UCSD-AML1 (cell line): Measurements from ENCODE around the gene CYP2J2.
A peak's percentile ranks its signal among the peaks of the same experiment; 100 is the strongest.
"Not testable (repeated sequence)": the region's sequence is repeated elsewhere in the genome, so short reads cannot be mapped to it uniquely, and the experiment has no call there.

Source experiments
- DNase-seq: peaks from one replicate; lab custom pipeline; 2025; ENCODE audit not compliant: unreplicated experiment; lab: John Stamatoyannopoulos, UW

The CYP2J2 gene

GRCh38 chr1:59919746-59920145, 6.8 kb downstream of the CYP2J2 start:
- DNase-seq: no peak

- DNase-seq: no peak
Observed at GRCh38 chr1:59917785-59918180, 8.8 kb downstream of the CYP2J2 start.

GRCh38 chr1:59917026-59917784, 9.4 kb downstream of the CYP2J2 start:
- DNase-seq: no peak

- no peak for DNase-seq
Observed at GRCh38 chr1:59915516-59915915, 11.1 kb downstream of the CYP2J2 start.

- not testable (repeated sequence) for DNase-seq
Observed at GRCh38 chr1:59914791-59915286, 11.7 kb downstream of the CYP2J2 start.

- DNase-seq: no peak
Observed at GRCh38 chr1:59908682-59909081, 17.9 kb downstream of the CYP2J2 start.

- no peak for DNase-seq
Observed at GRCh38 chr1:59908084-59908483, 18.5 kb downstream of the CYP2J2 start.

- no peak for DNase-seq
Observed at GRCh38 chr1:59906931-59907330, 19.6 kb downstream of the CYP2J2 start.

- no peak for DNase-seq
Observed at GRCh38 chr1:59903141-59903754, 23.3 kb downstream of the CYP2J2 start.

GRCh38 chr1:59901770-59902388, 24.7 kb downstream of the CYP2J2 start:
- no peak for DNase-seq

GRCh38 chr1:59900640-59901039, 25.9 kb downstream of the CYP2J2 start:
- DNase-seq: no peak

GRCh38 chr1:59898927-59899326, 27.6 kb downstream of the CYP2J2 start:
- no peak for DNase-seq

GRCh38 chr1:59897165-59897564, 29.4 kb downstream of the CYP2J2 start:
- no peak for DNase-seq

GRCh38 chr1:59892841-59893811, 33.4 kb downstream of the CYP2J2 start:
- no peak for DNase-seq

GRCh38 chr1:59885160-59885832, 41.3 kb downstream of the CYP2J2 start:
- DNase-seq: no peak

GRCh38 chr1:59880735-59881134, 45.8 kb downstream of the CYP2J2 start:
- DNase-seq: no peak

GRCh38 chr1:59879996-59880505, 46.5 kb downstream of the CYP2J2 start:
- DNase-seq: no peak

- peak; percentile 17 for DNase-seq
Observed at GRCh38 chr1:59879574-59879973, 47.0 kb downstream of the CYP2J2 start.

- no peak for DNase-seq
Observed at GRCh38 chr1:59878370-59878769, 48.2 kb downstream of the CYP2J2 start.

- no peak for DNase-seq
Observed at GRCh38 chr1:59877108-59877682, 49.4 kb downstream of the CYP2J2 start.
